ENCODE results near the gene SARDH.

DNA sequence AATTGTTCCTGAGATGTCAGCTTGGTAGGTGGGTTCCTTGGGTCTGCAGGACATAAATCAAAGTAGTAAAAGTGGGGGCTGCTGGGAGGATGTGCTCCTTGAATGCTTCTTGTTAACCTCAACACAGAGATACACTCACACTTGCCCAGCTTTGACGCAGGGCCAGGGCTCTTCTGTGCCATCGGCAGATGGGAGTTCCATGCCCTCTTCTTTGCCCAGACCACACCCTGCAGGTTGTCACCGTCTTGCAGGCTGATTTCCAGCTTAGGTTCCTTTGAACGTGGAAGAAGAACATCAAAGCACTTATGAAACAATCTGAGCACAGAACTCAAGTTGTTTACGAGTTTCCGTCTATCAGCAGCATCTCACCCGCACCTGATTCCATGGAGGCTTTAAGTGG is 91.0 kb downstream of the SARDH start:
- TF ChIP-seq POLR2A (IDR thresholded peaks at IDR 0.05; ENCODE audit: low read depth, low read length) (no peak), TAF1 (IDR thresholded peaks at IDR 0.05; ENCODE audit: borderline replicate concordance, low read depth, low read length) (no peak), POLR2AphosphoS5 (IDR thresholded peaks at IDR 0.05; ENCODE audit: low read depth, low read length) (no peak)
